Bronchial smooth muscle cell (primary cell): ENCODE results near the gene ACVR2B. TPM values are rescaled to one million over a fixed set of nuclear protein-coding genes. Genes with fewer than 3 reads are reported as not detected.

ENCODE experiments used
- total RNA-seq: library from RNA; depleted of rRNA; stranded (reverse); fragments of >200 nt; gene quantifications from 2 replicates; pipeline ENCODE4 v1.2.1, GENCODE V29; 2014

The ACVR2B gene
- 0.95 and 1.7 TPM in 2 replicates for total RNA-seq

GRCh38 chr3:38453075-38453912 lies at the start of gene ACVR2B:
ACVR2B (plus strand) TSS chr3:38453890; CDS start chr3:38454323, 433 bp downstream.

GRCh38 chr3:38496131-38496910 lies 42.6 kb downstream of the ACVR2B start, which contains the start of gene EXOG:
EXOG (plus strand) TSS chr3:38496340; CDS start chr3:38496368, 28 bp downstream.

Other genes starting within 250 kb of the ACVR2B start
- gene SLC22A13, start 188.1 kb upstream of the ACVR2B start, total RNA-seq = under 0.01 and 0.09 TPM in 2 replicates
- under 0.01 and 0.17 TPM in 2 replicates for gene SLC22A14, start 171.6 kb upstream of the ACVR2B start, total RNA-seq
- 3.6 and 5.8 TPM in 2 replicates for gene XYLB, start 107.1 kb upstream of the ACVR2B start, total RNA-seq
- gene EXOG, start 42.5 kb downstream of the ACVR2B start, total RNA-seq = 5.9 and 7.6 TPM in 2 replicates
- under 0.01 and 0.09 TPM in 2 replicates for gene SCN5A, start 195.8 kb downstream of the ACVR2B start, total RNA-seq